Hepatocyte (in vitro differentiated cells): ENCODE measurements around the gene ANKRD7. TPM values are rescaled to one million over a fixed set of nuclear protein-coding genes. Genes with fewer than 3 reads are reported as not detected.

Experiments
- DNase-seq: peaks from one replicate; pipeline ENCODE4 v3.0.0-alpha.2; 2016; ENCODE audit warnings: low spot score
- H2AFZ ChIP-seq: fragments of 200-600 bp; sonication (generic); 2 replicates; pipeline ENCODE4 v1.6.0; 2016; ENCODE audit warnings: antibody characterized with exemption, mild to moderate bottlenecking
- H3K27ac ChIP-seq: fragments of 200-600 bp; sonication (generic); 2 replicates; pipeline ENCODE4 v1.5.1; 2016; ENCODE audit warnings: mild to moderate bottlenecking
- H3K27me3 ChIP-seq: fragments of 200-600 bp; sonication (generic); 2 replicates; pipeline ENCODE4 v1.6.1; 2016
- H3K36me3 ChIP-seq: fragments of 200-600 bp; sonication (generic); replicated peaks from 2 replicates; pipeline ENCODE4 v1.5.1; 2016; ENCODE audit warnings: low read depth; ENCODE audit not compliant: insufficient read depth
- H3K4me1 ChIP-seq: fragments of 200-600 bp; sonication (generic); 2 replicates; pipeline ENCODE4 v1.5.1; 2016; ENCODE audit warnings: mild to moderate bottlenecking, moderate library complexity; ENCODE audit not compliant: insufficient read depth
- H3K4me2 ChIP-seq: fragments of 200-600 bp; sonication (generic); 2 replicates; pipeline ENCODE4 v1.6.0; 2016
- H3K4me3 ChIP-seq: fragments of 200-600 bp; sonication (generic); 2 replicates; pipeline ENCODE4 v1.5.1; 2016; ENCODE audit warnings: mild to moderate bottlenecking
- H3K79me2 ChIP-seq: fragments of 200-600 bp; sonication (generic); 2 replicates; pipeline ENCODE4 v1.6.0; 2017; ENCODE audit warnings: mild to moderate bottlenecking
- H3K9me2 ChIP-seq: fragments of 200-600 bp; sonication (generic); replicated peaks from 2 replicates; pipeline ENCODE4 v1.6.0; 2017; ENCODE audit warnings: mild to moderate bottlenecking; ENCODE audit not compliant: insufficient read depth
- H3K9me3 ChIP-seq: fragments of 200-600 bp; sonication (generic); 2 replicates; pipeline ENCODE4 v1.5.1; 2016; ENCODE audit warnings: low read depth, mild to moderate bottlenecking
- H4K20me1 ChIP-seq: fragments of 200-600 bp; sonication (generic); 2 replicates; pipeline ENCODE4 v1.6.0; 2016; ENCODE audit warnings: mild to moderate bottlenecking; ENCODE audit not compliant: insufficient read depth, poor library complexity, severe bottlenecking
- EZH2 ChIP-seq: fragments of 200-600 bp; sonication (generic); IDR thresholded peaks from 2 replicates; pipeline ENCODE4 v1.6.1; 2016; ENCODE audit warnings: antibody characterized with exemption, mild to moderate bottlenecking, borderline replicate concordance
- EZH2phosphoT487 ChIP-seq: fragments of 200-600 bp; sonication (generic); IDR thresholded peaks from one replicate; pipeline ENCODE4 v1.6.1; 2018; ENCODE audit warnings: antibody characterized with exemption, mild to moderate bottlenecking, low read depth, moderate library complexity; ENCODE audit not compliant: unreplicated experiment, severe bottlenecking
- WGBS: methylation state at CpG from one replicate; pipeline ENCODE4 v1.1.6; 2016; ENCODE audit warnings: low lambda C conversion rate; ENCODE audit errors: missing lambda C conversion rate; 5-methylcytosine and 5-hydroxymethylcytosine counted together
- polyA plus RNA-seq: library from polyadenylated mRNA; unstranded; fragments of >200 nt; fragmentation: Nextera tagmentation; extraction: Ambion mirVana; gene quantifications from 2 replicates; pipeline ENCODE4 v1.2.1, GENCODE V29; 2016
- total RNA-seq: library from RNA; depleted of rRNA; stranded (reverse); fragments of >200 nt; gene quantifications from 2 replicates; pipeline ENCODE4 v1.2.3, GENCODE V29; 2014
- TF ChIP-seq, protein P1 (sequence below): fragments of 200-600 bp; sonication (generic); IDR thresholded peaks from 2 replicates; pipeline ENCODE4 v1.5.1; 2016; ENCODE audit warnings: antibody characterized with exemption, mild to moderate bottlenecking; ENCODE audit not compliant: poor library complexity

ANKRD7 gene
- total and polyA plus RNA-seq, 2 experiments from 2014 or later = 0.10 to 0.34 TPM

- H3K4me2 ChIP-seq = no peak overlapping the region
- H3K4me1 ChIP-seq = no peaks in the 10 kb centered on the region
- 96% methylated on average over 3 of the region's 3 CpGs for WGBS
These were observed 5.4 kb upstream of the ANKRD7 start for GRCh38 chr7:118219157-118219512.

DNA sequence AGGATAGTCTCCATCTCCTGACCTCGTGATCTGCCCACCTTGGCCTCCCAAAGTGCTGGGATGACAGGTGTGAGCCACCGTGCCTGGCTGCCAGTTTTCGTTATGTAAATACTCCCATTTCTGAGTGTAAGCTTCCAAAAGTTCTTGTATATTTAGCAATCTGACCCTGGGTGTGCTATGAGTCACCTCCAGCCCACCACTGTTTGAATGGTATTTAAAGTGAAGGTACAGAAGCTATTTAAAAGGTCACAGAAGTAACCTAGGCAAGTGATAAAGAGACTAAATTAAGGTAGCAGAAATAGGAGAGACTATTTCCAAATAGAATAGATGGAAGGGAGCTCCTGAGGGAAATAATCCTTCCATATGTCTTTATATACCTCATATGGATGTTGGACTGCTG, 3.9 kb upstream of the ANKRD7 start:
- Histone ChIP-seq H3K79me2 (no peaks in the 10 kb centered on the region), H3K9me2 (no peaks in the 10 kb centered on the region), H3K27ac (no peak overlapping the region), H3K4me1 (no peaks in the 10 kb centered on the region), H4K20me1 (no peaks in the 10 kb centered on the region), H3K27me3 (no peaks in the 10 kb centered on the region), H3K36me3 (no peaks in the 10 kb centered on the region), H2AFZ (no peak overlapping the region), H3K9me3 (no peaks in the 10 kb centered on the region), H3K4me2 (no peak overlapping the region), H3K4me3 (no peak overlapping the region)
- no peak for DNase-seq
- WGBS = 44% methylated on average over 3 of the region's 3 CpGs
- TF ChIP-seq, protein P1, sequence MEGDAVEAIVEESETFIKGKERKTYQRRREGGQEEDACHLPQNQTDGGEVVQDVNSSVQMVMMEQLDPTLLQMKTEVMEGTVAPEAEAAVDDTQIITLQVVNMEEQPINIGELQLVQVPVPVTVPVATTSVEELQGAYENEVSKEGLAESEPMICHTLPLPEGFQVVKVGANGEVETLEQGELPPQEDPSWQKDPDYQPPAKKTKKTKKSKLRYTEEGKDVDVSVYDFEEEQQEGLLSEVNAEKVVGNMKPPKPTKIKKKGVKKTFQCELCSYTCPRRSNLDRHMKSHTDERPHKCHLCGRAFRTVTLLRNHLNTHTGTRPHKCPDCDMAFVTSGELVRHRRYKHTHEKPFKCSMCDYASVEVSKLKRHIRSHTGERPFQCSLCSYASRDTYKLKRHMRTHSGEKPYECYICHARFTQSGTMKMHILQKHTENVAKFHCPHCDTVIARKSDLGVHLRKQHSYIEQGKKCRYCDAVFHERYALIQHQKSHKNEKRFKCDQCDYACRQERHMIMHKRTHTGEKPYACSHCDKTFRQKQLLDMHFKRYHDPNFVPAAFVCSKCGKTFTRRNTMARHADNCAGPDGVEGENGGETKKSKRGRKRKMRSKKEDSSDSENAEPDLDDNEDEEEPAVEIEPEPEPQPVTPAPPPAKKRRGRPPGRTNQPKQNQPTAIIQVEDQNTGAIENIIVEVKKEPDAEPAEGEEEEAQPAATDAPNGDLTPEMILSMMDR = no peak

More at GRCh38 chr7:118219157-118219512, 5.4 kb upstream of the ANKRD7 start:
- H3K79me2 ChIP-seq = no peaks in the 10 kb centered on the region
- no peaks in the 10 kb centered on the region for H3K27me3 ChIP-seq
- H3K36me3 ChIP-seq = no peaks in the 10 kb centered on the region
- DNase-seq = no peak
- no peak for TF ChIP-seq EZH2
- TF ChIP-seq, protein P1 = no peak
- no peak for TF ChIP-seq EZH2phosphoT487
- no peaks in the 10 kb centered on the region for H4K20me1 ChIP-seq
- H3K4me3 ChIP-seq = no peak overlapping the region
- no peak overlapping the region for H3K27ac ChIP-seq
- no peaks in the 10 kb centered on the region for H3K9me2 ChIP-seq
- no peaks in the 10 kb centered on the region for H3K9me3 ChIP-seq
- peak overlapping the region; percentile 0 for H2AFZ ChIP-seq

GRCh38 chr7:118222591-118222990, 1.9 kb upstream of the ANKRD7 start:
- no peak overlapping the region for H3K4me3 ChIP-seq
- no peaks in the 10 kb centered on the region for H3K9me2 ChIP-seq
- H2AFZ ChIP-seq = no peak overlapping the region
- H3K36me3 ChIP-seq = no peaks in the 10 kb centered on the region
- no peaks in the 10 kb centered on the region for H3K4me1 ChIP-seq
- H3K4me2 ChIP-seq = no peak overlapping the region
- TF ChIP-seq EZH2 (no peak), EZH2phosphoT487 (no peak)
- TF ChIP-seq, protein P1 = no peak
- H3K27ac ChIP-seq = no peak overlapping the region
- no peak for DNase-seq
- no peaks in the 10 kb centered on the region for H3K27me3 ChIP-seq
- H4K20me1 ChIP-seq = no peaks in the 10 kb centered on the region
- 88% methylated on average over 1 of the region's 1 CpG for WGBS
- no peaks in the 10 kb centered on the region for H3K9me3 ChIP-seq
- no peaks in the 10 kb centered on the region for H3K79me2 ChIP-seq

GRCh38 chr7:118232837-118233236, 8.3 kb downstream of the ANKRD7 start:
- TF ChIP-seq, protein P1 = no peak
- TF ChIP-seq EZH2phosphoT487 (no peak), EZH2 (no peak)
- H3K79me2 ChIP-seq = no peaks in the 10 kb centered on the region
- no peaks in the 10 kb centered on the region for H3K9me2 ChIP-seq
- no peak for DNase-seq
- H3K27ac ChIP-seq = no peak overlapping the region
- no peaks in the 10 kb centered on the region for H3K4me1 ChIP-seq
- no peaks in the 10 kb centered on the region for H3K36me3 ChIP-seq
- no peak overlapping the region for H3K4me2 ChIP-seq
- H3K27me3 ChIP-seq = no peaks in the 10 kb centered on the region
- H2AFZ ChIP-seq = no peak overlapping the region
- no peak overlapping the region for H3K4me3 ChIP-seq
- H3K9me3 ChIP-seq = no peaks in the 10 kb centered on the region
- H4K20me1 ChIP-seq = no peaks in the 10 kb centered on the region
- 77% methylated on average over 1 of the region's 1 CpG for WGBS
